ENCODE measurements around the gene PRODH.
"Not testable (repeated sequence)": the region's sequence is repeated elsewhere in the genome, so short reads cannot be mapped to it uniquely, and the experiment has no call there.

Gene PRODH

GRCh38 chr22:18935889-18936529, at the start of gene PRODH:
PRODH (minus strand) TSS chr22:18936293; CDS start chr22:18936287, 6 bp downstream.
- DNase-seq, result no peak

- no peak for DNase-seq
Measured at GRCh38 chr22:18985780-18986179, 49.7 kb upstream of the PRODH start.

- DNase-seq, result no peak
Measured at GRCh38 chr22:18984564-18984963, 48.5 kb upstream of the PRODH start.

GRCh38 chr22:18983120-18983651, 47.1 kb upstream of the PRODH start:
- DNase-seq, result no peak

GRCh38 chr22:18980829-18981228, 44.7 kb upstream of the PRODH start:
- DNase-seq, result no peak

GRCh38 chr22:18979957-18980356, 43.9 kb upstream of the PRODH start:
- DNase-seq, result no peak

- DNase-seq, result no peak
Measured at GRCh38 chr22:18978506-18978905, 42.4 kb upstream of the PRODH start.

- DNase-seq, result no peak
Measured at GRCh38 chr22:18977824-18978425, 41.8 kb upstream of the PRODH start.

GRCh38 chr22:18976197-18976751, 40.2 kb upstream of the PRODH start:
- no peak for DNase-seq

- no peak for DNase-seq
Measured at GRCh38 chr22:18975434-18976196, 39.5 kb upstream of the PRODH start.

- DNase-seq, result no peak
Measured at GRCh38 chr22:18974477-18975180, 38.5 kb upstream of the PRODH start.

GRCh38 chr22:18973264-18974031, 37.4 kb upstream of the PRODH start:
- no peak for DNase-seq

GRCh38 chr22:18972591-18972990, 36.5 kb upstream of the PRODH start:
- not testable (repeated sequence) for DNase-seq

- DNase-seq, result not testable (repeated sequence)
Measured at GRCh38 chr22:18972029-18972428, 35.9 kb upstream of the PRODH start.

- DNase-seq, result no peak
Measured at GRCh38 chr22:18971321-18971751, 35.2 kb upstream of the PRODH start.

GRCh38 chr22:18970948-18971315, 34.8 kb upstream of the PRODH start:
- DNase-seq, result no peak

GRCh38 chr22:18970176-18970947, 34.3 kb upstream of the PRODH start:
- DNase-seq, result no peak

GRCh38 chr22:18969158-18969942, 33.3 kb upstream of the PRODH start:
- DNase-seq, result not testable (repeated sequence)

- no peak for DNase-seq
Measured at GRCh38 chr22:18968011-18968749, 32.1 kb upstream of the PRODH start.

Measured in NCI-H187 (cell line).